Smooth muscle cell (in vitro differentiated cells): ENCODE measurements around the gene DYNLT1. TPM values are rescaled to one million over a fixed set of nuclear protein-coding genes. Genes with fewer than 3 reads are reported as not detected.

Experiments used
- DNase-seq: peaks from one replicate; lab custom pipeline; 2025; ENCODE audit not compliant: unreplicated experiment; lab: John Stamatoyannopoulos, UW
- H2AFZ ChIP-seq: fragments of 200-600 bp; sonication (generic); 2 replicates; pipeline ENCODE4 v1.6.0; 2016; ENCODE audit warnings: antibody characterized with exemption, low read depth, mild to moderate bottlenecking
- H3F3A ChIP-seq: fragments of 200-600 bp; sonication (generic); 2 replicates; pipeline ENCODE4 v1.6.0; 2017; ENCODE audit warnings: antibody characterized with exemption, low read depth
- H3K27ac ChIP-seq: fragments of 200-600 bp; sonication (generic); 2 replicates; pipeline ENCODE4 v1.5.1; 2016; ENCODE audit warnings: low read depth, mild to moderate bottlenecking
- H3K27me3 ChIP-seq: fragments of 200-600 bp; sonication (generic); 2 replicates; pipeline ENCODE4 v1.6.1; 2016; ENCODE audit warnings: low read depth, mild to moderate bottlenecking
- H3K36me3 ChIP-seq: fragments of 200-600 bp; sonication (generic); 2 replicates; pipeline ENCODE4 v1.5.1; 2016; ENCODE audit warnings: low read depth
- H3K4me1 ChIP-seq: fragments of 200-600 bp; sonication (generic); 2 replicates; pipeline ENCODE4 v1.5.1; 2016; ENCODE audit warnings: low read depth
- H3K4me2 ChIP-seq: fragments of 200-600 bp; sonication (generic); 2 replicates; pipeline ENCODE4 v1.6.0; 2016; ENCODE audit warnings: mild to moderate bottlenecking
- H3K4me3 ChIP-seq: fragments of 200-600 bp; sonication (generic); 2 replicates; pipeline ENCODE4 v1.5.1; 2016; ENCODE audit warnings: mild to moderate bottlenecking
- H3K79me2 ChIP-seq: fragments of 200-600 bp; sonication (generic); 2 replicates; pipeline ENCODE4 v1.6.0; 2016; ENCODE audit warnings: low read depth, mild to moderate bottlenecking
- H3K9ac ChIP-seq: fragments of 200-600 bp; sonication (generic); 2 replicates; pipeline ENCODE4 v1.6.0; 2016; ENCODE audit warnings: low read depth
- H3K9me3 ChIP-seq: fragments of 200-600 bp; sonication (generic); replicated peaks from 2 replicates; pipeline ENCODE4 v1.5.1; 2016; ENCODE audit warnings: low read depth
- H4K20me1 ChIP-seq: fragments of 200-600 bp; sonication (generic); 2 replicates; pipeline ENCODE4 v1.6.0; 2016; ENCODE audit warnings: low read depth
- CTCF ChIP-seq: fragments of 200-600 bp; sonication (generic); IDR thresholded peaks from 2 replicates; pipeline ENCODE4 v1.5.1; 2017; ENCODE audit warnings: borderline replicate concordance, mild to moderate bottlenecking, antibody characterized with exemption; ENCODE audit not compliant: insufficient read depth, poor library complexity, severe bottlenecking
- WGBS: methylation state at CpG from one replicate; pipeline ENCODE4 v1.1.7; 2016; ENCODE audit warnings: low lambda C conversion rate; 5-methylcytosine and 5-hydroxymethylcytosine counted together
- polyA plus RNA-seq: library from polyadenylated mRNA; unstranded; fragments of >200 nt; fragmentation: Nextera tagmentation; extraction: Ambion mirVana; gene quantifications from 2 replicates; pipeline ENCODE4 v1.2.1, GENCODE V29; 2016
- total RNA-seq: library from RNA; depleted of rRNA; stranded (reverse); fragments of >200 nt; gene quantifications from 2 replicates; pipeline ENCODE4 v1.2.3, GENCODE V29; 2014

Gene DYNLT1
- total and polyA plus RNA-seq, 2 experiments from 2014 or later, result 127 to 225 TPM

GRCh38 chr6:158603261-158604047 is 41.1 kb downstream of the DYNLT1 start:
- H3K4me2 ChIP-seq, result no peak overlapping the region
- no peaks in the 10 kb centered on the region for H3K79me2 ChIP-seq
- no peaks in the 10 kb centered on the region for H3F3A ChIP-seq
- H3K27ac ChIP-seq, result no peak overlapping the region
- no peaks in the 10 kb centered on the region for H3K9me3 ChIP-seq
- no peak overlapping the region for H3K4me3 ChIP-seq
- peaks cover 7% of the 10 kb centered on the region for H3K36me3 ChIP-seq
- no peak for TF ChIP-seq CTCF
- 95% methylated on average over 15 of the region's 15 CpGs for WGBS
- DNase-seq, result no peak
- H3K4me1 ChIP-seq, result no peaks in the 10 kb centered on the region
- no peak overlapping the region for H3K9ac ChIP-seq
- H2AFZ ChIP-seq, result no peak overlapping the region
- no peaks in the 10 kb centered on the region for H3K27me3 ChIP-seq
- H4K20me1 ChIP-seq, result peaks cover 23% of the 10 kb centered on the region

- Histone ChIP-seq H3K4me2 (no peak overlapping the region), H3K36me3 (no peaks in the 10 kb centered on the region), H4K20me1 (peaks cover 25% of the 10 kb centered on the region), H3K4me1 (no peaks in the 10 kb centered on the region), H3K79me2 (no peaks in the 10 kb centered on the region), H3F3A (no peaks in the 10 kb centered on the region), H3K9ac (no peak overlapping the region), H3K27me3 (no peaks in the 10 kb centered on the region), H3K4me3 (no peak overlapping the region), H3K27ac (no peak overlapping the region), H3K9me3 (no peaks in the 10 kb centered on the region), H2AFZ (no peak overlapping the region)
- TF ChIP-seq CTCF, result no peak
- no peak for DNase-seq
- WGBS, result 97% methylated on average over 18 of the region's 18 CpGs
Measured at GRCh38 chr6:158599635-158600034, 44.9 kb downstream of the DYNLT1 start.

- Histone ChIP-seq H2AFZ (no peak overlapping the region), H3K36me3 (peaks cover 8% of the 10 kb centered on the region), H3K27ac (no peak overlapping the region), H3K4me1 (no peaks in the 10 kb centered on the region), H3K4me3 (no peak overlapping the region), H3K4me2 (no peak overlapping the region), H3K79me2 (no peaks in the 10 kb centered on the region), H3K9ac (no peak overlapping the region), H3K9me3 (no peaks in the 10 kb centered on the region), H4K20me1 (peaks cover 17% of the 10 kb centered on the region), H3K27me3 (no peaks in the 10 kb centered on the region), H3F3A (no peaks in the 10 kb centered on the region)
- no peak for DNase-seq
- WGBS, result 99% methylated on average over 4 of the region's 4 CpGs
- TF ChIP-seq CTCF, result no peak
Measured at GRCh38 chr6:158597565-158597964, 47.0 kb downstream of the DYNLT1 start.

GRCh38 chr6:158596861-158597260 is 47.7 kb downstream of the DYNLT1 start:
- Histone ChIP-seq H3K4me3 (no peak overlapping the region), H2AFZ (no peak overlapping the region), H3K4me2 (no peak overlapping the region), H3K36me3 (peaks cover 8% of the 10 kb centered on the region), H3K9ac (no peak overlapping the region), H4K20me1 (peaks cover 11% of the 10 kb centered on the region), H3K4me1 (no peaks in the 10 kb centered on the region), H3K27me3 (no peaks in the 10 kb centered on the region), H3K9me3 (no peaks in the 10 kb centered on the region), H3K27ac (no peak overlapping the region), H3K79me2 (no peaks in the 10 kb centered on the region), H3F3A (no peaks in the 10 kb centered on the region)
- 90% methylated on average over 6 of the region's 6 CpGs for WGBS
- DNase-seq, result no peak
- TF ChIP-seq CTCF, result no peak
